ENCODE measurements around the gene KRTAP10-7.

- no peak for TF ChIP-seq CTCF (conservative IDR thresholded peaks at IDR 0.05 in 1 of 2, IDR thresholded peaks at IDR 0.05 in 1 of 2; ENCODE audit: extremely low read depth in 1 of 2, insufficient read depth in 1 of 2, low read depth in 1 of 2, low read length in 2 of 2)
- TF ChIP-seq EZH2 (IDR thresholded peaks at IDR 0.05; ENCODE audit: borderline replicate concordance, low read length) = no peak
Observed at GRCh38 chr21:44618909-44619308, 18.5 kb downstream of the KRTAP10-7 start.

Data from mammary epithelial cell (primary cell).